Fibroblast of lung (primary cell): Measurements from ENCODE around the gene DNER. TPM values are rescaled to one million over a fixed set of nuclear protein-coding genes. Genes with fewer than 3 reads are reported as not detected.
A peak's percentile ranks its signal among the peaks of the same experiment; 100 is the strongest.

Experiments used
- DNase-seq, 2 donors: peaks; one replicate each; pipeline versions ENCODE4 v3.0.0 to v3.0.0-alpha.2; 2010; ENCODE audit warnings: low read depth in 2 of 2
- H2AFZ ChIP-seq: 2 replicates; pipeline ENCODE4 v1.5.1; 2012; ENCODE audit warnings: low read length, control low read depth, inconsistent platforms
- H3K27ac ChIP-seq: 2 replicates; pipeline ENCODE4 v1.5.1; 2011; ENCODE audit warnings: low read length, control low read depth; ENCODE audit not compliant: insufficient read depth
- H3K27me3 ChIP-seq: 2 replicates; pipeline ENCODE4 v1.5.1; 2011; ENCODE audit warnings: mild to moderate bottlenecking, low read length; ENCODE audit not compliant: control insufficient read depth, insufficient read depth
- H3K36me3 ChIP-seq: 2 replicates; pipeline ENCODE4 v1.5.1; 2011; ENCODE audit warnings: low read length; ENCODE audit not compliant: control insufficient read depth, insufficient read depth
- H3K4me1 ChIP-seq: 2 replicates; pipeline ENCODE4 v1.5.1; 2011; ENCODE audit warnings: low read length; ENCODE audit not compliant: control insufficient read depth, insufficient read depth; ENCODE audit errors: extremely low read depth
- H3K4me2 ChIP-seq: 2 replicates; pipeline ENCODE4 v1.5.1; 2011; ENCODE audit warnings: low read length, control low read depth; ENCODE audit not compliant: insufficient read depth; ENCODE audit errors: extremely low read depth
- H3K4me3 ChIP-seq, 4 experiments: fragments of 200-600 bp in 1 of 4; sonication (generic) in 1 of 4; replicated peaks in 1 of 4; 2 replicates each; pipeline ENCODE4 v1.5.1; 2011 to 2016; ENCODE audit warnings: low read length in 4 of 4, low read depth in 3 of 4, mild to moderate bottlenecking in 3 of 4, control low read depth in 2 of 4, inconsistent platforms in 1 of 4, mixed read lengths in 1 of 4; ENCODE audit not compliant: insufficient read depth in 1 of 4; ENCODE audit errors: control extremely low read depth in 1 of 4
- H3K79me2 ChIP-seq: 2 replicates; pipeline ENCODE4 v1.5.1; 2012; ENCODE audit warnings: mild to moderate bottlenecking, low read length, inconsistent platforms; ENCODE audit not compliant: control insufficient read depth, insufficient read depth
- H3K9ac ChIP-seq: 2 replicates; pipeline ENCODE4 v1.5.1; 2011; ENCODE audit warnings: mild to moderate bottlenecking, low read length, control low read depth; ENCODE audit not compliant: insufficient read depth
- H3K9me3 ChIP-seq: 2 replicates; pipeline ENCODE4 v1.5.1; 2012; ENCODE audit warnings: low read depth, low read length; ENCODE audit not compliant: control insufficient read depth, insufficient read depth
- H4K20me1 ChIP-seq: 2 replicates; pipeline ENCODE4 v1.5.1; 2011; ENCODE audit warnings: low read length; ENCODE audit not compliant: control insufficient read depth, insufficient read depth; ENCODE audit errors: extremely low read depth
- EZH2 ChIP-seq: IDR thresholded peaks from 2 replicates; pipeline ENCODE4 v1.5.1; 2012; ENCODE audit warnings: low read length, control low read depth, mild to moderate bottlenecking; ENCODE audit errors: missing control alignments
- polyA plus RNA-seq, 2 donors: library from polyadenylated mRNA; depleted of rRNA in 1 of 2; stranded (reverse) in 1 of 2; unstranded in 1 of 2; fragments of >200 nt; gene quantifications; 2 replicates each; pipeline ENCODE4 v1.2.1, GENCODE V29; 2011 to 2012; ENCODE audit warnings: missing spikeins in 1 of 2
- total RNA-seq: library from RNA; depleted of rRNA; stranded (reverse); fragments of >200 nt; gene quantifications from 2 replicates; pipeline ENCODE4 v1.2.1, GENCODE V29; 2014
- TF ChIP-seq, protein P1 (sequence below), 2 donors: IDR thresholded peaks in 1 of 2; conservative IDR thresholded peaks in 1 of 2; 1 replicate in 1 of 2; 2 replicates in 1 of 2; pipeline ENCODE4 v1.5.1; 2011 to 2012; ENCODE audit warnings: low read length in 2 of 2, control low read depth in 1 of 2, inconsistent platforms in 1 of 2, low read depth in 1 of 2, mild to moderate bottlenecking in 1 of 2

The DNER gene
- total and polyA plus RNA-seq, 2 donors (not counting 1 experiment from before 2014, with no cell fraction given): 0.33 to 0.43 TPM

- Histone ChIP-seq H3K27me3 (no peaks in the 10 kb centered on the region), H3K9ac (no peak overlapping the region), H2AFZ (no peak overlapping the region), H3K36me3 (no peaks in the 10 kb centered on the region), H4K20me1 (no peaks in the 10 kb centered on the region), H3K4me1 (no peaks in the 10 kb centered on the region), H3K27ac (no peak overlapping the region), H3K79me2 (no peaks in the 10 kb centered on the region), H3K4me3 (no peak overlapping the region), H3K9me3 (no peaks in the 10 kb centered on the region), H3K4me2 (no peak overlapping the region)
- no peak for DNase-seq
- TF ChIP-seq, protein P1, sequence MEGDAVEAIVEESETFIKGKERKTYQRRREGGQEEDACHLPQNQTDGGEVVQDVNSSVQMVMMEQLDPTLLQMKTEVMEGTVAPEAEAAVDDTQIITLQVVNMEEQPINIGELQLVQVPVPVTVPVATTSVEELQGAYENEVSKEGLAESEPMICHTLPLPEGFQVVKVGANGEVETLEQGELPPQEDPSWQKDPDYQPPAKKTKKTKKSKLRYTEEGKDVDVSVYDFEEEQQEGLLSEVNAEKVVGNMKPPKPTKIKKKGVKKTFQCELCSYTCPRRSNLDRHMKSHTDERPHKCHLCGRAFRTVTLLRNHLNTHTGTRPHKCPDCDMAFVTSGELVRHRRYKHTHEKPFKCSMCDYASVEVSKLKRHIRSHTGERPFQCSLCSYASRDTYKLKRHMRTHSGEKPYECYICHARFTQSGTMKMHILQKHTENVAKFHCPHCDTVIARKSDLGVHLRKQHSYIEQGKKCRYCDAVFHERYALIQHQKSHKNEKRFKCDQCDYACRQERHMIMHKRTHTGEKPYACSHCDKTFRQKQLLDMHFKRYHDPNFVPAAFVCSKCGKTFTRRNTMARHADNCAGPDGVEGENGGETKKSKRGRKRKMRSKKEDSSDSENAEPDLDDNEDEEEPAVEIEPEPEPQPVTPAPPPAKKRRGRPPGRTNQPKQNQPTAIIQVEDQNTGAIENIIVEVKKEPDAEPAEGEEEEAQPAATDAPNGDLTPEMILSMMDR (conservative IDR thresholded peaks at IDR 0.05 in 1 of 2, IDR thresholded peaks at IDR 0.05 in 1 of 2; ENCODE audit: low read depth in 1 of 2, low read length in 2 of 2): no peak
- no peak for TF ChIP-seq EZH2
These were observed 52.9 kb downstream of the DNER start for GRCh38 chr2:229661478-229661877.

- TF ChIP-seq, protein P1 (conservative IDR thresholded peaks at IDR 0.05 in 1 of 2, IDR thresholded peaks at IDR 0.05 in 1 of 2; ENCODE audit: low read depth in 1 of 2, low read length in 2 of 2): no peak
- no peak for TF ChIP-seq EZH2
- peak; percentile 6 to 45 for DNase-seq
- Histone ChIP-seq H2AFZ (no peak overlapping the region), H3K79me2 (no peaks in the 10 kb centered on the region), H4K20me1 (no peaks in the 10 kb centered on the region), H3K4me2 (no peak overlapping the region), H3K27me3 (no peaks in the 10 kb centered on the region), H3K9ac (no peak overlapping the region), H3K27ac (no peak overlapping the region), H3K36me3 (no peaks in the 10 kb centered on the region), H3K4me3 (no peak overlapping the region), H3K9me3 (no peaks in the 10 kb centered on the region), H3K4me1 (no peaks in the 10 kb centered on the region)
These were observed 53.4 kb downstream of the DNER start for GRCh38 chr2:229660951-229661350.

GRCh38 chr2:229660391-229660790 is 54.0 kb downstream of the DNER start:
- no peaks in the 10 kb centered on the region for H3K36me3 ChIP-seq
- H4K20me1 ChIP-seq: no peaks in the 10 kb centered on the region
- H3K4me3 ChIP-seq: no peak overlapping the region
- H2AFZ ChIP-seq: no peak overlapping the region
- H3K9me3 ChIP-seq: no peaks in the 10 kb centered on the region
- no peak overlapping the region for H3K27ac ChIP-seq
- H3K9ac ChIP-seq: no peak overlapping the region
- H3K4me2 ChIP-seq: no peak overlapping the region
- TF ChIP-seq EZH2: no peak
- TF ChIP-seq, protein P1 (conservative IDR thresholded peaks at IDR 0.05 in 1 of 2, IDR thresholded peaks at IDR 0.05 in 1 of 2; ENCODE audit: low read depth in 1 of 2, low read length in 2 of 2): no peak
- no peaks in the 10 kb centered on the region for H3K79me2 ChIP-seq
- no peaks in the 10 kb centered on the region for H3K27me3 ChIP-seq
- H3K4me1 ChIP-seq: no peaks in the 10 kb centered on the region
- no peak for DNase-seq
